HepG2 (cell line): ENCODE results near the gene GNG7. TPM values are rescaled to one million over a fixed set of nuclear protein-coding genes. Genes with fewer than 3 reads are reported as not detected.
A peak's percentile ranks its signal among the peaks of the same experiment; 100 is the strongest.

Source experiments
- BRD4 ChIP-seq: sonication (generic); formaldehyde crosslinking; IDR thresholded peaks from 2 replicates; pipeline ENCODE4 v1.4.0; 2020; ENCODE audit warnings: missing genetic modification reagents
- CBX2 ChIP-seq, 2 experiments: fragments of 200-600 bp in 1 of 2; sonication (generic); formaldehyde crosslinking in 1 of 2; IDR thresholded peaks; 2 replicates each; pipeline versions ENCODE4 v1.7.0 to v1.8.1; 2018 to 2022; ENCODE audit warnings: low read depth in 2 of 2, low read length in 1 of 2, mild to moderate bottlenecking in 1 of 2, missing genetic modification reagents in 1 of 2
- CREM ChIP-seq, 2 experiments: sonication (generic) in 1 of 2; formaldehyde crosslinking in 1 of 2; IDR thresholded peaks; 2 replicates each; pipeline versions ENCODE4 v1.4.0 to v1.6.1; 2016 to 2020; ENCODE audit warnings: antibody characterized with exemption in 1 of 2, mild to moderate bottlenecking in 1 of 2, missing genetic modification reagents in 1 of 2
- DMAP1 ChIP-seq: IDR thresholded peaks from 2 replicates; pipeline ENCODE4 v1.6.1; 2016
- DR1 ChIP-seq: sonication (generic); formaldehyde crosslinking; IDR thresholded peaks from 2 replicates; pipeline ENCODE4 v1.8.0; 2021; ENCODE audit warnings: mild to moderate bottlenecking, missing genetic modification reagents, inconsistent platforms
- GABPA ChIP-seq, 2 experiments: IDR thresholded peaks; 2 replicates each; pipeline ENCODE4 v1.6.1; 2011 to 2016; ENCODE audit warnings: low read depth in 2 of 2, low read length in 1 of 2, missing biosample characterization in 1 of 2, missing genetic modification characterization in 1 of 2
- KLF11 ChIP-seq: IDR thresholded peaks from 2 replicates; pipeline ENCODE4 v1.6.1; 2016; ENCODE audit warnings: missing compliant biosample characterization
- REL ChIP-seq: sonication (generic); formaldehyde crosslinking; conservative IDR thresholded peaks from 2 replicates; pipeline ENCODE4 v1.8.0; 2022; ENCODE audit warnings: mild to moderate bottlenecking, missing genetic modification reagents, moderate library complexity
- ZNF274 ChIP-seq: sonication (generic); formaldehyde crosslinking; IDR thresholded peaks from 2 replicates; pipeline ENCODE4 v1.5.1; 2020; ENCODE audit warnings: mild to moderate bottlenecking, missing genetic modification reagents
- ZNF331 ChIP-seq: sonication (generic); formaldehyde crosslinking; IDR thresholded peaks from 2 replicates; pipeline ENCODE4 v1.4.0; 2020; ENCODE audit warnings: missing genetic modification reagents
- ZNF446 ChIP-seq: sonication (generic); formaldehyde crosslinking; IDR thresholded peaks from 2 replicates; pipeline ENCODE4 v1.5.0; 2020; ENCODE audit warnings: mild to moderate bottlenecking, missing genetic modification reagents
- ZNF530 ChIP-seq: sonication (generic); formaldehyde crosslinking; IDR thresholded peaks from 2 replicates; pipeline ENCODE4 v1.5.0; 2020; ENCODE audit warnings: low read depth, mild to moderate bottlenecking, missing genetic modification reagents
- ZNF776 ChIP-seq: sonication (generic); formaldehyde crosslinking; IDR thresholded peaks from 2 replicates; pipeline ENCODE4 v1.4.0; 2020; ENCODE audit warnings: mild to moderate bottlenecking, missing genetic modification reagents
- ZNF781 ChIP-seq: sonication (generic); formaldehyde crosslinking; IDR thresholded peaks from 2 replicates; pipeline ENCODE4 v1.5.1; 2020; ENCODE audit warnings: borderline replicate concordance, mild to moderate bottlenecking, missing genetic modification reagents; ENCODE audit errors: not compliant biosample characterization
- polyA plus RNA-seq, 8 experiments: library from polyadenylated mRNA; depleted of rRNA in 3 of 8; stranded (reverse) in 7 of 8; unstranded in 1 of 8; fragments of >200 nt; fragmentation: Illumina TruSeq in 4 of 8; extraction: Trizol in 4 of 8; gene quantifications; 2 replicates each; pipeline versions ENCODE4 v1.2.1 to v1.2.3, GENCODE V29; 2011 to 2016; ENCODE audit warnings: low read depth in 4 of 8, missing spikeins in 1 of 8, mixed read lengths in 1 of 8; ENCODE audit not compliant: insufficient read depth in 1 of 8
- total RNA-seq, 5 experiments: library from RNA; depleted of rRNA; stranded (reverse); fragments of >200 nt; fragmentation: Illumina TruSeq; extraction: Trizol; gene quantifications; 2 replicates each; pipeline ENCODE4 v1.2.3, GENCODE V29; 2016; ENCODE audit warnings: low read depth in 1 of 5
- TF ChIP-seq, protein P1 (sequence below): sonication (generic); formaldehyde crosslinking; IDR thresholded peaks from 2 replicates; pipeline ENCODE4 v1.8.0; 2022; ENCODE audit warnings: mild to moderate bottlenecking, missing genetic modification reagents; ENCODE audit not compliant: insufficient replicate concordance
- TF ChIP-seq, protein P2 (sequence below): IDR thresholded peaks from 2 replicates; pipeline ENCODE4 v1.6.1; 2018; ENCODE audit warnings: missing genetic modification reagents, mild to moderate bottlenecking, missing compliant biosample characterization
- TF ChIP-seq, protein P3 (sequence below): IDR thresholded peaks from 2 replicates; pipeline ENCODE4 v1.6.1; 2012; ENCODE audit warnings: low read length, improper control_type of control experiment
- TF ChIP-seq, protein P4 (sequence below): sonication (generic); formaldehyde crosslinking; conservative IDR thresholded peaks from 2 replicates; pipeline ENCODE4 v1.4.0; 2020; ENCODE audit warnings: missing genetic modification reagents

GNG7 gene
- total and polyA plus RNA-seq, 2 of the 13 experiments (the other 11 are each of a cell fraction or from before 2014, with no cell fraction given) = 1.4 to 3.3 TPM

DNA sequence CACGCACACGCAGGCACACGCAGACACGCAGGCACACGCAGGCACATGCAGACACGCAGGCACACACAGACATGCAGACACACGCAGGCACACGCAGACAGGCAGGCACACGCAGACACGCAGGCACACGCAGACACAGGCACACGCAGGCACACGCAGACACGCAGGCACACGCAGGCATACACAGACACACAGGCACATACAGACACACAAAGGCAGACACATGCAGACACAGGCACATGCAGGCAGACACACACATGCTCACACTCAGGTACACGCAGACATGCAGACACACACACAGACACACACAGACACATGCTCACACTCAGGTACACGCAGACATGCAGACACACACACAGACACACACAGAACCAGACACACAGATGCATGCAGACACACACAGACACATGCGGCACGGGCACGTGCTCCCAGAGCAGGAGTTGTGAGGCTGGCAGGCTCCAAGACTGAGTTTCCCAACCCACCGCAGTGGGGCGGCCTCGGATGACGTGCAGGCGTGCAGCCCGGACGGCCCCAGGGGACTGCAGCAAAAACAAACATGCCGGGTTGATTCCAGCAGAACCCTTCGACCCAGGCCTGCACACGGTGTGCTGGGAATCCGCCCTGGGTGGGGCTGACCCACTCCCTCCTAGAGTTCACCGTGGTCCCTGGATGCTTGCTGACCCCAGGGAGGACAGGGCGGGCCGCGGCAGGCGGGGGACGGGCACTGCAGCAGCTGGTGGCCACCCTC, 126.6 kb downstream of the GNG7 start (continued):
- TF ChIP-seq ZNF446 (no peak), DMAP1 (CRISPR knock-in tag) (peak; percentile 70), ZNF331 (CRISPR knock-in tag) (peak; percentile 56; the same call in 1 of the 2 replicates), ZNF530 (0 out of 2 replicates have a peak, but pooled peaks have one; percentile 51), GABPA (IDR thresholded peaks at IDR 0.05; ENCODE audit: low read depth, low read length) (no peak), GABPA (CRISPR knock-in tag; IDR thresholded peaks at IDR 0.05; ENCODE audit: low read depth) (no peak), DR1 (peak; percentile 38; the same call in 1 of the 2 replicates), BRD4 (CRISPR knock-in tag) (0 out of 2 replicates have a peak, but pooled peaks have one; percentile 29), REL (CRISPR knock-in tag) (peak; percentile 7; the same call in 1 of the 2 replicates), ZNF274 (CRISPR knock-in tag) (peak; percentile 80; the same call in 1 of the 2 replicates), ZNF776 (CRISPR knock-in tag) (peak; percentile 74; the same call in 1 of the 2 replicates), CREM (IDR thresholded peaks at IDR 0.05) (peak; percentile 73; the same call in 1 of the 2 replicates), CREM (CRISPR knock-in tag; IDR thresholded peaks at IDR 0.05) (no peak), CBX2 (IDR thresholded peaks at IDR 0.05; ENCODE audit: low read depth, low read length) (no peak), CBX2 (CRISPR knock-in tag; IDR thresholded peaks at IDR 0.05; ENCODE audit: low read depth) (no peak), ZNF781 (CRISPR knock-in tag) (no peak), KLF11 (CRISPR knock-in tag) (no peak)
- TF ChIP-seq, protein P1, sequence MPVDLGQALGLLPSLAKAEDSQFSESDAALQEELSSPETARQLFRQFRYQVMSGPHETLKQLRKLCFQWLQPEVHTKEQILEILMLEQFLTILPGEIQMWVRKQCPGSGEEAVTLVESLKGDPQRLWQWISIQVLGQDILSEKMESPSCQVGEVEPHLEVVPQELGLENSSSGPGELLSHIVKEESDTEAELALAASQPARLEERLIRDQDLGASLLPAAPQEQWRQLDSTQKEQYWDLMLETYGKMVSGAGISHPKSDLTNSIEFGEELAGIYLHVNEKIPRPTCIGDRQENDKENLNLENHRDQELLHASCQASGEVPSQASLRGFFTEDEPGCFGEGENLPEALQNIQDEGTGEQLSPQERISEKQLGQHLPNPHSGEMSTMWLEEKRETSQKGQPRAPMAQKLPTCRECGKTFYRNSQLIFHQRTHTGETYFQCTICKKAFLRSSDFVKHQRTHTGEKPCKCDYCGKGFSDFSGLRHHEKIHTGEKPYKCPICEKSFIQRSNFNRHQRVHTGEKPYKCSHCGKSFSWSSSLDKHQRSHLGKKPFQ (CRISPR knock-in tag) = no peak
- TF ChIP-seq, protein P2, sequence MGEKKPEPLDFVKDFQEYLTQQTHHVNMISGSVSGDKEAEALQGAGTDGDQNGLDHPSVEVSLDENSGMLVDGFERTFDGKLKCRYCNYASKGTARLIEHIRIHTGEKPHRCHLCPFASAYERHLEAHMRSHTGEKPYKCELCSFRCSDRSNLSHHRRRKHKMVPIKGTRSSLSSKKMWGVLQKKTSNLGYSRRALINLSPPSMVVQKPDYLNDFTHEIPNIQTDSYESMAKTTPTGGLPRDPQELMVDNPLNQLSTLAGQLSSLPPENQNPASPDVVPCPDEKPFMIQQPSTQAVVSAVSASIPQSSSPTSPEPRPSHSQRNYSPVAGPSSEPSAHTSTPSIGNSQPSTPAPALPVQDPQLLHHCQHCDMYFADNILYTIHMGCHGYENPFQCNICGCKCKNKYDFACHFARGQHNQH (CRISPR knock-in tag) = peak; percentile 52; the same call in 1 of the 2 replicates
- TF ChIP-seq, protein P3, sequence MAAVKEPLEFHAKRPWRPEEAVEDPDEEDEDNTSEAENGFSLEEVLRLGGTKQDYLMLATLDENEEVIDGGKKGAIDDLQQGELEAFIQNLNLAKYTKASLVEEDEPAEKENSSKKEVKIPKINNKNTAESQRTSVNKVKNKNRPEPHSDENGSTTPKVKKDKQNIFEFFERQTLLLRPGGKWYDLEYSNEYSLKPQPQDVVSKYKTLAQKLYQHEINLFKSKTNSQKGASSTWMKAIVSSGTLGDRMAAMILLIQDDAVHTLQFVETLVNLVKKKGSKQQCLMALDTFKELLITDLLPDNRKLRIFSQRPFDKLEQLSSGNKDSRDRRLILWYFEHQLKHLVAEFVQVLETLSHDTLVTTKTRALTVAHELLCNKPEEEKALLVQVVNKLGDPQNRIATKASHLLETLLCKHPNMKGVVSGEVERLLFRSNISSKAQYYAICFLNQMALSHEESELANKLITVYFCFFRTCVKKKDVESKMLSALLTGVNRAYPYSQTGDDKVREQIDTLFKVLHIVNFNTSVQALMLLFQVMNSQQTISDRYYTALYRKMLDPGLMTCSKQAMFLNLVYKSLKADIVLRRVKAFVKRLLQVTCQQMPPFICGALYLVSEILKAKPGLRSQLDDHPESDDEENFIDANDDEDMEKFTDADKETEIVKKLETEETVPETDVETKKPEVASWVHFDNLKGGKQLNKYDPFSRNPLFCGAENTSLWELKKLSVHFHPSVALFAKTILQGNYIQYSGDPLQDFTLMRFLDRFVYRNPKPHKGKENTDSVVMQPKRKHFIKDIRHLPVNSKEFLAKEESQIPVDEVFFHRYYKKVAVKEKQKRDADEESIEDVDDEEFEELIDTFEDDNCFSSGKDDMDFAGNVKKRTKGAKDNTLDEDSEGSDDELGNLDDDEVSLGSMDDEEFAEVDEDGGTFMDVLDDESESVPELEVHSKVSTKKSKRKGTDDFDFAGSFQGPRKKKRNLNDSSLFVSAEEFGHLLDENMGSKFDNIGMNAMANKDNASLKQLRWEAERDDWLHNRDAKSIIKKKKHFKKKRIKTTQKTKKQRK = no peak
- TF ChIP-seq, protein P4, sequence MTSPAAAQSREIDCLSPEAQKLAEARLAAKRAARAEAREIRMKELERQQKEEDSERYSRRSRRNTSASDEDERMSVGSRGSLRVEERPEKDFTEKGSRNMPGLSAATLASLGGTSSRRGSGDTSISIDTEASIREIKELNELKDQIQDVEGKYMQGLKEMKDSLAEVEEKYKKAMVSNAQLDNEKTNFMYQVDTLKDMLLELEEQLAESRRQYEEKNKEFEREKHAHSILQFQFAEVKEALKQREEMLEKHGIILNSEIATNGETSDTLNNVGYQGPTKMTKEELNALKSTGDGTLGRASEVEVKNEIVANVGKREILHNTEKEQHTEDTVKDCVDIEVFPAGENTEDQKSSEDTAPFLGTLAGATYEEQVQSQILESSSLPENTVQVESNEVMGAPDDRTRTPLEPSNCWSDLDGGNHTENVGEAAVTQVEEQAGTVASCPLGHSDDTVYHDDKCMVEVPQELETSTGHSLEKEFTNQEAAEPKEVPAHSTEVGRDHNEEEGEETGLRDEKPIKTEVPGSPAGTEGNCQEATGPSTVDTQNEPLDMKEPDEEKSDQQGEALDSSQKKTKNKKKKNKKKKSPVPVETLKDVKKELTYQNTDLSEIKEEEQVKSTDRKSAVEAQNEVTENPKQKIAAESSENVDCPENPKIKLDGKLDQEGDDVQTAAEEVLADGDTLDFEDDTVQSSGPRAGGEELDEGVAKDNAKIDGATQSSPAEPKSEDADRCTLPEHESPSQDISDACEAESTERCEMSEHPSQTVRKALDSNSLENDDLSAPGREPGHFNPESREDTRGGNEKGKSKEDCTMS (CRISPR knock-in tag) = no peak
